H1 (cell line): ENCODE data around the gene PRKAR2B. TPM values are rescaled to one million over a fixed set of nuclear protein-coding genes. Genes with fewer than 3 reads are reported as not detected.

ENCODE experiments used
- CTCF ChIA-PET: fragments of 300-600 bp; sonication (Branson Sonifier 250); formaldehyde crosslinking; loops from one replicate; lab custom pipeline; 2021; ENCODE audit not compliant: partially characterized antibody; lab: Charles Lee
- POLR2A ChIA-PET: fragments of 300-600 bp; sonication (Branson Sonifier 250); formaldehyde crosslinking; loops from one replicate; lab custom pipeline; 2021; ENCODE audit warnings: inconsistent platforms; ENCODE audit not compliant: partially characterized antibody; lab: Charles Lee
- DNase-seq, 2 experiments: peaks; one replicate each; pipeline versions ENCODE4 v3.0.0 to v3.0.0-alpha.2; 2010 to 2022; ENCODE audit warnings: low spot score in 2 of 2, low read depth in 1 of 2, mixed read lengths in 1 of 2
- FAIRE-seq: peaks from 2 replicates; lab custom pipeline; 2011; peaks lifted over from hg19 to GRCh38; lab: Jason Lieb, UNC
- H2AFZ ChIP-seq: 2 replicates; pipeline ENCODE4 v1.8.1; 2012; ENCODE audit warnings: low read length, inconsistent platforms
- H2AK5ac ChIP-seq: 2 replicates; pipeline ENCODE4 v1.6.1; 2013; ENCODE audit warnings: low read depth, low read length
- H2BK120ac ChIP-seq: replicated peaks from 2 replicates; pipeline ENCODE3; 2013; ENCODE audit warnings: low read depth, low read length, inconsistent platforms
- H2BK12ac ChIP-seq: 2 replicates; pipeline ENCODE4 v1.6.1; 2013; ENCODE audit warnings: low read depth, low read length
- H2BK15ac ChIP-seq: 2 replicates; pipeline ENCODE4 v1.6.1; 2013; ENCODE audit warnings: low read length
- H2BK20ac ChIP-seq: 2 replicates; pipeline ENCODE4 v1.6.1; 2013; ENCODE audit warnings: low read length
- H2BK5ac ChIP-seq: 2 replicates; pipeline ENCODE4 v1.6.1; 2013; ENCODE audit warnings: low read depth, low read length
- H3K14ac ChIP-seq: 2 replicates; pipeline ENCODE4 v1.6.1; 2013; ENCODE audit warnings: inconsistent platforms; ENCODE audit not compliant: insufficient read length
- H3K18ac ChIP-seq: 2 replicates; pipeline ENCODE4 v1.6.1; 2013; ENCODE audit warnings: low read length; ENCODE audit errors: extremely low read depth
- H3K23ac ChIP-seq: 2 replicates; pipeline ENCODE4 v1.6.1; 2013; ENCODE audit warnings: inconsistent platforms; ENCODE audit not compliant: insufficient read length
- H3K23me2 ChIP-seq: 2 replicates; pipeline ENCODE4 v1.6.1; 2013; ENCODE audit warnings: low read depth, low read length
- H3K27ac ChIP-seq: 2 replicates; pipeline ENCODE4 v1.6.1; 2011; ENCODE audit warnings: low read depth, low read length, inconsistent platforms
- H3K27me3 ChIP-seq, 4 experiments: replicated peaks in 1 of 4; 1 replicate in 1 of 4; 2 replicates in 3 of 4; pipeline versions ENCODE4 v1.6.1 to v1.8.1; 2011 to 2013; ENCODE audit warnings: low read length in 3 of 4, mild to moderate bottlenecking in 3 of 4, inconsistent platforms in 2 of 4, mixed read lengths in 2 of 4, moderate library complexity in 1 of 4; ENCODE audit not compliant: control insufficient read depth in 3 of 4, insufficient read depth in 3 of 4; ENCODE audit errors: extremely low read depth in 1 of 4
- H3K36me3 ChIP-seq, 4 experiments: 2 replicates each; pipeline versions ENCODE4 v1.6.1 to v1.8.1; 2011 to 2013; ENCODE audit warnings: mild to moderate bottlenecking in 4 of 4, low read length in 3 of 4, moderate library complexity in 2 of 4, control low read depth in 1 of 4, inconsistent platforms in 1 of 4; ENCODE audit not compliant: insufficient read depth in 4 of 4, control insufficient read depth in 2 of 4
- H3K4ac ChIP-seq: replicated peaks from 2 replicates; pipeline ENCODE3; 2013; ENCODE audit warnings: low read length, low read depth, mixed read lengths, inconsistent platforms; ENCODE audit not compliant: insufficient read length
- H3K4me1 ChIP-seq, 4 experiments: replicated peaks in 1 of 4; 1 replicate in 1 of 4; 2 replicates in 3 of 4; pipeline versions ENCODE4 v1.6.1 to v1.8.1; 2011 to 2013; ENCODE audit warnings: low read length in 3 of 4, inconsistent platforms in 2 of 4, mixed read lengths in 1 of 4; ENCODE audit not compliant: insufficient read depth in 4 of 4, control insufficient read depth in 3 of 4
- H3K4me2 ChIP-seq, 2 experiments: 2 replicates each; pipeline versions ENCODE4 v1.6.1 to v1.8.1; 2011 to 2013; ENCODE audit warnings: low read depth in 2 of 2, low read length in 2 of 2, control low read depth in 1 of 2, inconsistent platforms in 1 of 2, mild to moderate bottlenecking in 1 of 2; ENCODE audit not compliant: insufficient read depth in 1 of 2
- H3K4me3 ChIP-seq, 4 experiments: fragments of 200-600, 300-600 bp in 1 of 4; sonication (generic), shearing (Covaris generic), sonication (Bioruptor Twin) in 1 of 4; 2 replicates each; pipeline versions ENCODE4 v1.5.1 to v1.8.1; 2011 to 2016; ENCODE audit warnings: low read length in 4 of 4, low read depth in 3 of 4, control low read depth in 2 of 4, inconsistent platforms in 2 of 4, mild to moderate bottlenecking in 2 of 4, mixed read lengths in 1 of 4, moderate library complexity in 1 of 4; ENCODE audit not compliant: insufficient read depth in 2 of 4; ENCODE audit errors: extremely low read depth in 1 of 4
- H3K56ac ChIP-seq: replicated peaks from 2 replicates; pipeline ENCODE3; 2013; ENCODE audit warnings: low read depth, mild to moderate bottlenecking, mixed read lengths, low read length, inconsistent platforms; ENCODE audit not compliant: insufficient read length
- H3K79me1 ChIP-seq: 2 replicates; pipeline ENCODE4 v1.6.1; 2013; ENCODE audit warnings: low read depth, low read length, control low read depth
- H3K79me2 ChIP-seq, 2 experiments: 2 replicates each; pipeline versions ENCODE4 v1.6.1 to v1.8.1; 2012 to 2013; ENCODE audit warnings: low read length in 2 of 2, mild to moderate bottlenecking in 2 of 2, inconsistent platforms in 1 of 2; ENCODE audit not compliant: insufficient read depth in 2 of 2, control insufficient read depth in 1 of 2
- H3K9ac ChIP-seq, 4 experiments: replicated peaks in 1 of 4; 1 replicate in 1 of 4; 2 replicates in 3 of 4; pipeline versions ENCODE4 v1.6.1 to v1.8.1; 2011 to 2013; ENCODE audit warnings: low read depth in 3 of 4, low read length in 3 of 4, control low read depth in 2 of 4, mild to moderate bottlenecking in 2 of 4, moderate library complexity in 2 of 4, inconsistent platforms in 1 of 4; ENCODE audit errors: extremely low read depth in 1 of 4
- H3K9me3 ChIP-seq, 2 experiments: 2 replicates each; pipeline versions ENCODE4 v1.6.1 to v1.8.1; 2012 to 2013; ENCODE audit warnings: mild to moderate bottlenecking in 2 of 2, moderate library complexity in 2 of 2, control low read depth in 1 of 2, inconsistent platforms in 1 of 2, low read depth in 1 of 2, low read length in 1 of 2, mixed read lengths in 1 of 2; ENCODE audit not compliant: insufficient read depth in 2 of 2
- H4K20me1 ChIP-seq, 2 experiments: replicated peaks in 1 of 2; 2 replicates each; pipeline versions ENCODE3 to v1.8.1; 2011 to 2013; ENCODE audit warnings: inconsistent platforms in 2 of 2, low read length in 2 of 2, mild to moderate bottlenecking in 1 of 2; ENCODE audit not compliant: insufficient read depth in 2 of 2, control insufficient read depth in 1 of 2
- H4K5ac ChIP-seq: 2 replicates; pipeline ENCODE4 v1.6.1; 2013; ENCODE audit warnings: low read length, low read depth, mixed read lengths, inconsistent platforms; ENCODE audit not compliant: insufficient read length
- H4K8ac ChIP-seq: 2 replicates; pipeline ENCODE4 v1.8.0; 2013; ENCODE audit warnings: mild to moderate bottlenecking, moderate library complexity, low read length, inconsistent platforms; ENCODE audit not compliant: insufficient read depth; ENCODE audit errors: extremely low read depth
- H4K91ac ChIP-seq: replicated peaks from 2 replicates; pipeline ENCODE3; 2013; ENCODE audit warnings: low read length, mixed read lengths, inconsistent platforms; ENCODE audit not compliant: insufficient read length
- NANOG ChIP-seq: IDR thresholded peaks from 2 replicates; pipeline ENCODE4 v1.6.1; 2011; ENCODE audit warnings: low read length, low read depth, mild to moderate bottlenecking, inconsistent platforms; ENCODE audit not compliant: insufficient read depth, poor library complexity, severe bottlenecking
- TBP ChIP-seq: IDR thresholded peaks from 2 replicates; pipeline ENCODE4 v1.6.1; 2011; ENCODE audit warnings: low read depth, low read length, improper control_type of control experiment
- WGBS, 2 experiments: shearing (Covaris generic) in 1 of 2; methylation state at CpG; one replicate each; pipeline versions ENCODE4 v1.1.6 to v1.1.7; 2013 to 2015; ENCODE audit warnings: low lambda C conversion rate in 2 of 2, mixed read lengths in 2 of 2, inconsistent platforms in 1 of 2, low coverage in 1 of 2, missing lambda C conversion rate in 1 of 2; ENCODE audit not compliant: insufficient replicate concordance in 2 of 2, insufficient coverage in 1 of 2, insufficient read length in 1 of 2; ENCODE audit errors: extremely low coverage in 1 of 2, missing lambda C conversion rate in 1 of 2; 5-methylcytosine and 5-hydroxymethylcytosine counted together
- polyA plus RNA-seq, 7 experiments: library from polyadenylated mRNA; depleted of rRNA in 3 of 7; stranded (reverse) in 5 of 7; unstranded in 2 of 7; fragments of >200 nt in 5 of 7; fragments of 200-250 nt in 2 of 7; gene quantifications; 1 replicate in 5 of 7; 2 replicates in 1 of 7; 4 replicates in 1 of 7; pipeline versions ENCODE4 v1.2.1 to v1.2.3, GENCODE V29; 2011 to 2013; ENCODE audit warnings: missing spikeins in 2 of 7, mixed read lengths in 2 of 7
- total RNA-seq: library from RNA; stranded (reverse); fragmentation: NEBNext Ultra II Directional; extraction: Animal tissue kit (Norgen Biotek cat#: 25700); gene quantifications from 2 replicates; pipeline ENCODE4 v1.2.1, GENCODE V29; 2021
- TF ChIP-seq, protein P1 (sequence below): IDR thresholded peaks from 2 replicates; pipeline ENCODE4 v1.6.1; 2011; ENCODE audit warnings: low read depth, mild to moderate bottlenecking, low read length; ENCODE audit not compliant: insufficient read depth

The PRKAR2B gene
- total and polyA plus RNA-seq, 2 of the 8 experiments (the other 6 are each of a cell fraction or from before 2014, with no cell fraction given): 10.4 to 37.0 TPM

DNA sequence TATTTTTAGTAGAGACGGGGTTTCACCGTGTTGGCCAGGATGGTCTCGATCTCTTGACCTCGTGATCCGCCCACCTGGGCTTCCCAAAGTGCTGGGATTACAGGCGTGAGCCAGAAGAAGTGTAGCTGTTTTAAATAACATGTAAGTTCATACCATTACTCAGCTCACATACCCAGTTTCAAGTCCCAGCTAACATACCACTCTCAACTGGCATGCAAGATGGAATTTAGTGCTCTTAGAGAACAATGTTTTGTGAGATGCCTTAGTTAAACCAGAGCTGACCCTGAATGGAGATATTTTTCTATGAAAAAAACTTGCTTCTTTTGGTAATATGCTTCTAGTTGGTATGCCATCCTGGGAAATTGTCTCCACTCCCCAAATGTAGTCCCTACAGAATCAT is 161.6 kb downstream of the PRKAR2B start:
- FAIRE-seq: no peak
- H3K4ac ChIP-seq: no peak overlapping the region

More for the DNA sequence above, 161.6 kb downstream of the PRKAR2B start:
- H3K23ac ChIP-seq: no peak overlapping the region
- H3K14ac ChIP-seq: no peak overlapping the region
- DNase-seq: no peak
- no peak overlapping the region for H2BK5ac ChIP-seq
- no peaks in the 10 kb centered on the region for H3K27me3 ChIP-seq
- no peaks in the 10 kb centered on the region for H3K9me3 ChIP-seq
- no peak overlapping the region for H4K8ac ChIP-seq
- H3K4me1 ChIP-seq: no peaks in the 10 kb centered on the region
- H4K91ac ChIP-seq: no peak overlapping the region
- no peak overlapping the region for H2BK12ac ChIP-seq
- H3K79me1 ChIP-seq: no peaks in the 10 kb centered on the region
- no peak overlapping the region for H3K27ac ChIP-seq
- H3K56ac ChIP-seq: no peak overlapping the region
- no peak overlapping the region for H2AFZ ChIP-seq
- ChIA-PET CTCF (interaction anchor here (0.9 to 1.9 kb wide), 4 partner anchors 11 to 296 kb away, joined by 3 to 6 read pairs (median 3); no protein-coding TSS in a partner anchor), POLR2A (no interaction called here)
- no peak overlapping the region for H4K5ac ChIP-seq
- no peak overlapping the region for H3K18ac ChIP-seq
- H3K36me3 ChIP-seq: peaks cover 0 to 27% (median 5%) of the 10 kb centered on the region in 4 experiments; a peak in 7 of 8 replicates
- H2BK15ac ChIP-seq: no peak overlapping the region
- no peak overlapping the region for H2BK120ac ChIP-seq
- TF ChIP-seq NANOG: no peak
- TF ChIP-seq TBP: no peak
- TF ChIP-seq, protein P1, sequence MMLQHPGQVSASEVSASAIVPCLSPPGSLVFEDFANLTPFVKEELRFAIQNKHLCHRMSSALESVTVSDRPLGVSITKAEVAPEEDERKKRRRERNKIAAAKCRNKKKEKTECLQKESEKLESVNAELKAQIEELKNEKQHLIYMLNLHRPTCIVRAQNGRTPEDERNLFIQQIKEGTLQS: no peak
- H2AK5ac ChIP-seq: no peak overlapping the region
- no peaks in the 10 kb centered on the region for H3K23me2 ChIP-seq
- WGBS, 2 experiments: 97% methylated on average over 6 of the region's 6 CpGs; no CpG with 5 or more reads in 1 of the 2 experiments
- no peak overlapping the region for H2BK20ac ChIP-seq
- no peak overlapping the region for H3K4me3 ChIP-seq
- peaks cover 0 to 6% of the 10 kb centered on the region in 2 experiments for H4K20me1 ChIP-seq
- H3K9ac ChIP-seq: no peak overlapping the region
- no peak overlapping the region for H3K4me2 ChIP-seq
- no peaks in the 10 kb centered on the region for H3K79me2 ChIP-seq
